Left kidney (tissue), 8 donors: ENCODE data around the gene HDDC3. TPM values are rescaled to one million over a fixed set of nuclear protein-coding genes. Genes with fewer than 3 reads are reported as not detected.

Experiments
- DNase-seq: peaks from one replicate; pipeline ENCODE4 v3.0.0-alpha.2; 2013
- long read RNA-seq, 8 donors: transcript quantifications; one replicate each; lab custom pipeline, GENCODE V29; 2026
- polyA plus RNA-seq: library from polyadenylated mRNA; unstranded; fragments of 120-200 nt; gene quantifications from one replicate; pipeline ENCODE4 v1.2.1, GENCODE V29; 2013; ENCODE audit not compliant: insufficient read length

Gene HDDC3, protein sequence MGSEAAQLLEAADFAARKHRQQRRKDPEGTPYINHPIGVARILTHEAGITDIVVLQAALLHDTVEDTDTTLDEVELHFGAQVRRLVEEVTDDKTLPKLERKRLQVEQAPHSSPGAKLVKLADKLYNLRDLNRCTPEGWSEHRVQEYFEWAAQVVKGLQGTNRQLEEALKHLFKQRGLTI
- 12.1 TPM for polyA plus RNA-seq
- long read RNA-seq, donor 1, full-length matches to known transcripts: 11 of 79 reads
- long read RNA-seq, donor 1, partial matches to known transcripts: 68 of 79 reads
- long read RNA-seq, donor 1, other reads (novel, unspliced or antisense): 0 of 79 reads
- long read RNA-seq, donor 2, full-length matches to known transcripts: 14 of 14 reads
- long read RNA-seq, donor 2, partial matches to known transcripts: 0 of 14 reads
- long read RNA-seq, donor 2, other reads (novel, unspliced or antisense): 0 of 14 reads
- long read RNA-seq, donor 3, partial matches to known transcripts: 76 of 79 reads
- long read RNA-seq, donor 3, other reads (novel, unspliced or antisense): 0 of 79 reads
- long read RNA-seq, donor 4, partial matches to known transcripts: 0 of 2 reads
- long read RNA-seq, donor 4, other reads (novel, unspliced or antisense): 0 of 2 reads
- long read RNA-seq, donor 5, full-length matches to known transcripts: 17 of 17 reads
- long read RNA-seq, donor 5, partial matches to known transcripts: 0 of 17 reads
- long read RNA-seq, donor 5, other reads (novel, unspliced or antisense): 0 of 17 reads
- long read RNA-seq, donor 6, partial matches to known transcripts: 0 of 4 reads
- long read RNA-seq, donor 6, other reads (novel, unspliced or antisense): 0 of 4 reads
- long read RNA-seq, donor 7, full-length matches to known transcripts: 27 of 27 reads
- long read RNA-seq, donor 7, partial matches to known transcripts: 0 of 27 reads
- long read RNA-seq, donor 7, other reads (novel, unspliced or antisense): 0 of 27 reads
- long read RNA-seq, donor 8, partial matches to known transcripts: 0 of 6 reads
- long read RNA-seq, donor 8, other reads (novel, unspliced or antisense): 0 of 6 reads

GRCh38 chr15:90931828-90932659, at the start of gene HDDC3:
TSS of gene HDDC3 (minus strand) at chr15:90932549. CDS start at chr15:90932540, 9 bp downstream.
- DNase-seq: peak; percentile 85

GRCh38 chr15:90982135-90982534, 49.8 kb upstream of the HDDC3 start:
- DNase-seq: no peak

DNA sequence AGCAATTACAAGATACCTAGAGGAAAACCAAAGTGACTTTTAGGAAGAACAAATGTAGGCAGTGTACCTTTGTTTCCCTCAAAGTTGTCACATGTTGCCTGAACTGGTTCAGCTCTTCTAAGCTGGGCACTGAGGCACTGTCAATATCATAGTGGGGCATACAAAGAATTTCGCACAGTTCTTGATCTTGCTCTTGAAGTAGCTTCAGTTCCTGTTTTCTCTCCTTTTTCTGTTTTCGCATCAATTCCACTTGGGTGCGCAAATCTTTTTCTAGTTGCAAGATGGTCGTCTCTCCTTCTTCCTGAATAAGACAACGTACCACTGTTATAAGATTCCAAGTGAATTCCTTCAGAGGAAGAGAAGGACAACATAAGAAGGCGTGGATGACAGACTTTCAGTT, 49.3 kb upstream of the HDDC3 start:
- DNase-seq: no peak

GRCh38 chr15:90979582-90979981, 47.2 kb upstream of the HDDC3 start:
- no peak for DNase-seq

DNA sequence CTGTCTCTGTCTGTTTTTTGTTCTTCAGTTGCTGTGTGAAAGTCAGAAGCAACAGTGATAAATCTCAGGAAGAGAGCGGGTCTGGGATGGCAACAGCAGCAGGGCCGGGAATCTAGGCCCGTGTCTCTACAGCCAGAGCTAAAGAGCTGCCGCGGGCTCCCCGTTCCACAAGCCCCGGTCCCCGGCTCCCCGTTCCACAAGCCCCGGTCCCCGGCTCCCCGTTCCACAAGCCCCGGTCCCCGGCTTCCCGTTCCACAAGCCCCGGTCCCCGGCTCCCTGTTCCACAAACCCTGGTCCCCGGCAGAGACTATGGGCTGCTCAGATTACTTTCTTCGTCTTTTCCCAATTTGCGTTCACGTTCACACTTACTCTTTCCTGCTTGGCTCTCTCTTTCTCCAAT, 41.9 kb upstream of the HDDC3 start:
- no peak for DNase-seq

- no peak for DNase-seq
Observed at GRCh38 chr15:90972133-90972532, 39.8 kb upstream of the HDDC3 start.

GRCh38 chr15:90970274-90970673, 37.9 kb upstream of the HDDC3 start:
- no peak for DNase-seq

- no peak for DNase-seq
Observed at GRCh38 chr15:90968434-90968833, 36.1 kb upstream of the HDDC3 start.

DNA sequence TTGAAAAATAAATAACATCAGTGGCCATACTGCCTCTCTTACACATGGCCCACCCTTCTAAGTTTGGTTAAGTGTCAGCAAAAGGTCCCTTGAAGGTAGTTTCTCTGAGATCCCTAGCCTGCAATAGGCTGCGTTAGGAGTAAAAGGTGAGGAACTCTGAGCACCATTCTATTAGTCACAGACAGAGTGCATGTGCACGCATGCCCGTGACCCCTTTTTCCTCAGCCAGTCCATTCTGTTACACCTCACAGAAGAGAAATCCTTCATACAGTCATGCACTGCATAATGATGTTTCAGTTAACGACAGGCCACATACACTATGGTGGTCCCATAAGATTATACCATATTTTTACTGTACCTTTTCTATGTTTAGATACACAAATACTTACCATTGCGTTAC, 34.9 kb upstream of the HDDC3 start:
- no peak for DNase-seq

GRCh38 chr15:90966262-90966661, 33.9 kb upstream of the HDDC3 start:
- no peak for DNase-seq

DNA sequence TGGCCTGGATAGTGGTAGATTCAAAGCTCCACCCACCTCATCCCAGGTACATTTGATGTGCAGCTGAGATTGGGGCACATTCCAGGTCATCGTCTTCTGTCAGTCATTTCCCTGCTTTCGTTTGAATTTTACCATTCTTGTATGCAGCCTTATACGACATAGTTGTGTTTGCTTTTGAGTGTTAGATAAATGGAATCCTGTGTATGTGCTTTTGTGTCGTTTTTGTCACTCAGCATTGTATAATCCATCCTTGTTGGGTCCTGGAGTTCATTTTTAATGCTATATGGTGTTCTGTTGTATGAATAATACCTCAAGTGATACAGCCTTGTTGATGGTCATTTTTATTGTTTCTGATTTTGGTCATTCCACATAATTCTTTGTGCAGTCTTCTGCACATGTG, 29.7 kb upstream of the HDDC3 start:
- no peak for DNase-seq

DNA sequence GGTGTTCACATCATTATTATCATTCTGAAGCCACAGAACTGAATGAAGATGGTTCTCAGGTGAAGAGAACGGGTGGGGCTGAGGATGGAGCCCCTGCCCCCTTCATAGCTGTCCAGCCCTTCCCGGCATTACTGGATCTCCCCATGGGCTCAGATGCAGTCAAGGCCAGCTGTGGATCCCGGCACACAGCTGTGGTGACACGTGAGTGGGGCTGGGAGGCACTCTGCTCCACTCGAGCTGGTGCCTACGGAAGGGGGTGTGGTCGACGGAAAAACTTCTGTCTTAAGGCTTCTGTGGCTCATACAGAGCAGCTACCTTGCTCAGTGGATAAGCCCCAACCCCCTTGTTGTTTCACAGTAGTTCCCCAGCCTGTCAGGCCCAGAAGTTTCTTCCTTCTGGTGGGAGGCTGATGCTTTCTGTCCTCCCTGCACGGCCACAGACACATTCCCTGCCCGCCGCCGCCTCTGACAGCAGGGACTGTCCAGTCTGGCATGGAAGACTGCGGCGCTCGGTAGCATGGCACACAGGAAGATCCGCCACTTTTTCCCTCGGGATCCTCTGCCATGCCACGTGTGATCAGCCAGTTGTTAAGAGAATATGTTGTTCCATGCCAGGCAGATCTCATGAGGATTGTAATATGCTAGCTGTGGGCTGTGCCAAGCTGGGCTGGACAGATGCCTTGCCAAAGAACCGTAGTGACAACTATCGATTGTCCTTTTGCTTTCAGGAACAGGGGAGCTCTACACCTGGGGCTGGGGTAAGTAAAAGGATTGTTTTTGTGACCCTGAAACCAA, 28.1 kb upstream of the HDDC3 start:
- no peak for DNase-seq

DNA sequence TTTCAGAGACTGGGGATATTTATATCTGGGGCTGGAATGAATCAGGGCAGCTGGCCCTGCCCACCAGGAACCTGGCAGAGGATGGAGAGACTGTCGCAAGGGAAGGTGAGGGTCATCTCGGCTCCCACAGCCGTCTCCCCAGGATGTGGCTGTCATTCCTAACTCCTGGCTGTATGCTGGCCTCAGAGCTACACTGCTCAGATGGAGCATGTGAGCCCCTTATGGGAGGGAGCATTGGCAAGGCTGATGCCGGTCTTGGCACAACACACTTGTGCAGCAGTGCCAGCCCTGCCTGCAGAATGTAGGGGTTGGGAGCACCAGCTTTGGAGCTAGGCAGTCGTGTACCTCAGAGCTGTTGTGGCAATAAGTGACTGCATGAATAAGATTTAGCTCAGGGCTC, 27.5 kb upstream of the HDDC3 start:
- no peak for DNase-seq

DNA sequence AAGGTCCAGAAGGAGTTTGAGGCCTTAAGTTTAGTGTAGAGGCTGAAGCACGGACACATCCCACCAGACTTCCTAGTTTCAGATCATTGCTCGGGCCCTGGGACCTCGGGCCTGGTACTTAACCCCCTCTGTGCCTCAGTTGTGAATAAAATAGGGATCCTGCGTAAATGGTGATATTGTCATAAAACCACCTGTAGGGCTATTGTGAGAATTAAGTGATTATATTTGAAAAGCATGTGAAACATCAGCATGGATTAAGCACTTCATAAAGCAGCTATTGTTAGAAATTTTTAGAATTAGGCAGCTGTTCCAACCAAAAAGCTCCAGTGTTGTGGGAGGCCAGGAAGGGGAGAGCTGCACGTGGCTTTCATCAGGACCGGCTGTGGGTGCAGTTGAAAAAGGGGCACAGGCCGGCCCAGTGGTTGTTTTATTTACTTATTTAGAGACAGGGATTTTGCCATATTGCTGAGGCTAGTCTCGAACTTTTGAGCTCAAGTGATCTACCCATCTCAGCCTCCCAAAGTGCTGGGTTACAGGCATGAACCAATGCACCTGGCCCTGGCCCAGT, 26.8 kb upstream of the HDDC3 start:
- DNase-seq: no peak

GRCh38 chr15:90957791-90958190, 25.4 kb upstream of the HDDC3 start:
- no peak for DNase-seq

GRCh38 chr15:90957031-90957790, 24.9 kb upstream of the HDDC3 start:
- peak; percentile 28 for DNase-seq

DNA sequence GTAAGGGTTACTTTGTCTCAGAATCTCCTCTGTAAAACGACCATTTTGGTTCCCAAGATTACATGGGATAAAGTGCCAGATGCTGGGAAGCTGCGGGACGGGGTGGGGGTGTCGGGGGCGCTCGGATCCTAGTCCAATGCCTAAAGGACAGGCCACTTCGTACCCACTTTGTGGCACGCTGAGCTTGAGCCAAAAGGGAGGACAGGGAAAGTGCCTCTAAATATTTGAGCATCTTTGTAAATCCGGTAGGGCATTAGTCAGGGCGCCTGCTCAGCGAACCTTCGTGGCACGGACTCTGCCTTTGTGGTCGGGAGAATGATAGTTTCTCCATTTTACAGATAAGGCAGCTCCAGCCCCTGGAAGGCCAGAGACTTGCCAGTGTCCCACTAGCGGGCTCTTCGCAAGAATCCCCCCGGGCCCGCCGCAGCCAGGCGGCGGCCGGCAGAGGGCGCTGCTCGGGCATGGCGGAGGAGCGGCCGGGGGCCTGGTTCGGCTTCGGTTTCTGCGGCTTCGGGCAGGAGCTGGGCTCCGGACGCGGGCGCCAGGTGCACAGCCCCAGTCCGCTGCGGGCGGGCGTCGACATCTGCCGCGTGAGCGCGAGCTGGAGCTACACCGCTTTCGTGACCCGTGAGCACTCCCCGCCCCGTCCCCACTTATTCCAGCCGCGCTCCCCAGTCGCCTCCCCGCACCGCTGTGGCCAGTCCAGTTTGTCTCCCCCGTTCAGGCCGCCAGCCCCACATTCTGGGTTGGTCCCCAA, 24.1 kb upstream of the HDDC3 start:
- peak; percentile 74 for DNase-seq

DNA sequence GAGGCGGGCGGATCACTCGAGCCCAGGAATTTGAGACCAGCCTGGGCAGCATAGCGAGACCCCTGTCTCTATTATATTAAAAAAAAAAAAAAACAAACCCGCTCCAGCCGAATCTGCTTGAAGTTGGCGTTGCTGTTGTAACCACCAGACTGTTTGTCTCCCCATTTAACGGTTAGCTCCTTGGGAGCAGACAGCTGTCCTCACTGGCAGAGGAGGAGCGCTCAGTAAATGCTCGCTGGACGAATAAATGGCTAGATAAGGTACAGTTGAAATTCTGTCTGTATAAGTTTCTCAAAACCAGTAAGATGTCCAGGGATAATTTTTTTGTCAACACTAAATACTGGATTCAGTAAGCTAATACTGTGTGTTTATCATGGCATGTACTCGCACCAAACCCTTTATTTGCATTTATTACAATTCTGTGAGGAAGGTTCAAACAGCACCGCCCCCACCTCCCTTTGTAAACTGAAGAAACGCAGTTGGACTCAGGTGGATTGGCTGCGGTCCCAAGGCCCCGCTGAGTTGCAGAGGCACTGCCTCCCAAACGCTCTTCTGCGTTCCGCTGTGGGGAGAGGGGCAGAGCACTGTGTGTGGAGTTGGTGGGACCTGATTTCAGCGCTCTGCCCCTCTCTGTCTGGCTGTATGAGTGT, 23.4 kb upstream of the HDDC3 start:
- DNase-seq: no peak
